Cardiac septum (tissue), 1 donor: Measurements from ENCODE around the gene SOWAHD. TPM values are rescaled to one million over a fixed set of nuclear protein-coding genes. Genes with fewer than 3 reads are reported as not detected.
"Not testable (repeated sequence)": the region's sequence is repeated elsewhere in the genome, so short reads cannot be mapped to it uniquely, and the experiment has no call there.

Experiments
- DNase-seq: peaks from one replicate; pipeline ENCODE4 v3.0.0-alpha.2; 2020; ENCODE audit warnings: low spot score
- intact Hi-C: fragments of 100-400 bp; cut with DNase I; formaldehyde crosslinking; loops from one replicate; pipeline ENCODE4 v1.14.0; 2022
- total RNA-seq: library from RNA; stranded (reverse); fragmentation: NEBNext Ultra II Directional; extraction: Animal tissue kit (Norgen Biotek cat#: 25700); gene quantifications from one replicate; pipeline ENCODE4 v1.2.1, GENCODE V29; 2021
- donor health status: DM: no; HTN: no; CAD: no.

The SOWAHD gene
- total RNA-seq, 1 donor from 2014 or later, result not detected

- peak; percentile 36 for DNase-seq
- intact Hi-C loops, result no loop called here
Measured at GRCh38 chrX:119756926-119757635, 1.3 kb upstream of the SOWAHD start.

- peak; percentile 54 for DNase-seq
- intact Hi-C loops, result no loop called here
Measured at GRCh38 chrX:119757646-119757978, 776 bp upstream of the SOWAHD start.

GRCh38 chrX:119758731-119759247 lies 401 bp downstream of the SOWAHD start:
- no peak for DNase-seq
- intact Hi-C loops, result no loop called here

- intact Hi-C loops, result no loop called here
- DNase-seq, result peak; percentile 71
Measured at GRCh38 chrX:119759248-119759766, 919 bp downstream of the SOWAHD start.

GRCh38 chrX:119760026-119760877 lies 1.9 kb downstream of the SOWAHD start:
- peak; percentile 17 for DNase-seq
- intact Hi-C loops, result no loop called here

GRCh38 chrX:119762718-119763117 lies 4.3 kb downstream of the SOWAHD start:
- intact Hi-C loops, result no loop called here
- DNase-seq, result peak; percentile 51

GRCh38 chrX:119763181-119763580 lies 4.8 kb downstream of the SOWAHD start:
- DNase-seq, result no peak
- intact Hi-C loops, result no loop called here

- intact Hi-C loops, result no loop called here
- DNase-seq, result no peak
Measured at GRCh38 chrX:119763836-119764387, 5.5 kb downstream of the SOWAHD start.

- intact Hi-C loops, DNase-seq: not testable (repeated sequence)
Measured at GRCh38 chrX:119768436-119768835, 10.0 kb downstream of the SOWAHD start.

GRCh38 chrX:119769388-119769787 lies 11.0 kb downstream of the SOWAHD start:
- DNase-seq, intact Hi-C loops: not testable (repeated sequence)

GRCh38 chrX:119775517-119776238 lies 17.3 kb downstream of the SOWAHD start:
- intact Hi-C loops, result no loop called here
- no peak for DNase-seq

GRCh38 chrX:119778829-119779228 lies 20.4 kb downstream of the SOWAHD start:
- DNase-seq, result no peak
- intact Hi-C loops, result no loop called here

- intact Hi-C loops, result no loop called here
Measured at GRCh38 chrX:119783026-119783425, 24.6 kb downstream of the SOWAHD start.

GRCh38 chrX:119784747-119785446 lies 26.5 kb downstream of the SOWAHD start:
- intact Hi-C loops, result no loop called here
- no peak for DNase-seq

More at GRCh38 chrX:119783026-119783425, 24.6 kb downstream of the SOWAHD start:
- DNase-seq, result no peak

GRCh38 chrX:119790977-119791436 lies 32.6 kb downstream of the SOWAHD start:
- no peak for DNase-seq
- intact Hi-C loops, result loop anchor here (5.0 kb wide), 2 partner anchors 81 to 184 kb away; partner anchors contain the start of genes NDUFA1, NKRF and RNF113A

- intact Hi-C loops, result loop anchor here (5.0 kb wide), 2 partner anchors 81 to 184 kb away; partner anchors contain the start of genes NDUFA1, NKRF and RNF113A
- peak; percentile 91 for DNase-seq
Measured at GRCh38 chrX:119791437-119792231, 33.2 kb downstream of the SOWAHD start, which contains the start of gene RPL39. TSS of gene RPL39 (minus strand) at chrX:119791630. CDS start at chrX:119791576, 54 bp downstream.
